Small intestine (tissue), 7 donors: Measurements from ENCODE around the gene ABL2. TPM values are rescaled to one million over a fixed set of nuclear protein-coding genes. Genes with fewer than 3 reads are reported as not detected.

Experiments
- DNase-seq, 2 donors: peaks; one replicate each; pipeline versions ENCODE4 v3.0.0 to v3.0.0-alpha.2; 2013
- FAIRE-seq: peaks from 2 replicates; lab custom pipeline; 2012; peaks lifted over from hg19 to GRCh38; lab: Jason Lieb, UNC
- H3K27ac ChIP-seq, 3 donors: one replicate each; pipeline ENCODE4 v1.5.1; 2013; ENCODE audit warnings: low read length in 2 of 3, mild to moderate bottlenecking in 2 of 3, control low read depth in 1 of 3, inconsistent platforms in 1 of 3, low read depth in 1 of 3, moderate library complexity in 1 of 3
- H3K27me3 ChIP-seq, 3 donors: one replicate each; pipeline ENCODE4 v1.6.1; 2013; ENCODE audit warnings: low read length in 3 of 3, inconsistent platforms in 1 of 3; ENCODE audit not compliant: control insufficient read depth in 3 of 3, insufficient read depth in 3 of 3
- H3K36me3 ChIP-seq, 3 donors: one replicate each; pipeline ENCODE4 v1.6.1; 2013; ENCODE audit warnings: low read length in 3 of 3, inconsistent platforms in 1 of 3, low read depth in 1 of 3, mild to moderate bottlenecking in 1 of 3, moderate library complexity in 1 of 3; ENCODE audit not compliant: control insufficient read depth in 3 of 3, insufficient read depth in 2 of 3
- H3K4me1 ChIP-seq, 3 donors: one replicate each; pipeline ENCODE4 v1.6.1; 2013; ENCODE audit warnings: low read length in 2 of 3, inconsistent platforms in 1 of 3, low read depth in 1 of 3, mild to moderate bottlenecking in 1 of 3, moderate library complexity in 1 of 3; ENCODE audit not compliant: control insufficient read depth in 3 of 3, insufficient read depth in 2 of 3
- H3K4me3 ChIP-seq, 3 donors: one replicate each; pipeline ENCODE4 v1.5.1; 2013; ENCODE audit warnings: low read length in 3 of 3, control low read depth in 1 of 3, inconsistent platforms in 1 of 3, low read depth in 1 of 3, mild to moderate bottlenecking in 1 of 3, moderate library complexity in 1 of 3
- H3K9me3 ChIP-seq, 2 donors: one replicate each; pipeline ENCODE4 v1.6.1; 2013; ENCODE audit warnings: low read depth in 1 of 2, low read length in 1 of 2; ENCODE audit not compliant: control insufficient read depth in 2 of 2, insufficient read depth in 1 of 2
- WGBS, 3 donors: extraction: QIAGEN DNeasy Blood & Tissue Kit; methylation state at CpG; one replicate each; pipeline ENCODE4 v1.1.7; 2013; 5-methylcytosine and 5-hydroxymethylcytosine counted together
- polyA plus RNA-seq, 4 donors: library from polyadenylated mRNA; stranded (reverse) in 3 of 4; unstranded in 1 of 4; fragments of 200-250 nt in 3 of 4; fragments of 120-200 nt in 1 of 4; gene quantifications; one replicate each; pipeline versions ENCODE4 v1.2.1 to v1.2.3, GENCODE V29; 2013
- donor health status: healthy with polysubstance abuse.
- donor health status: control.
- donor health status: control.
- donor health status: Bipolar disorder and iron deficiency.
- donor health status: healthy.

Gene ABL2
- polyA plus RNA-seq, 4 donors: 1.6 to 8.1 (median 3.0) TPM

DNA sequence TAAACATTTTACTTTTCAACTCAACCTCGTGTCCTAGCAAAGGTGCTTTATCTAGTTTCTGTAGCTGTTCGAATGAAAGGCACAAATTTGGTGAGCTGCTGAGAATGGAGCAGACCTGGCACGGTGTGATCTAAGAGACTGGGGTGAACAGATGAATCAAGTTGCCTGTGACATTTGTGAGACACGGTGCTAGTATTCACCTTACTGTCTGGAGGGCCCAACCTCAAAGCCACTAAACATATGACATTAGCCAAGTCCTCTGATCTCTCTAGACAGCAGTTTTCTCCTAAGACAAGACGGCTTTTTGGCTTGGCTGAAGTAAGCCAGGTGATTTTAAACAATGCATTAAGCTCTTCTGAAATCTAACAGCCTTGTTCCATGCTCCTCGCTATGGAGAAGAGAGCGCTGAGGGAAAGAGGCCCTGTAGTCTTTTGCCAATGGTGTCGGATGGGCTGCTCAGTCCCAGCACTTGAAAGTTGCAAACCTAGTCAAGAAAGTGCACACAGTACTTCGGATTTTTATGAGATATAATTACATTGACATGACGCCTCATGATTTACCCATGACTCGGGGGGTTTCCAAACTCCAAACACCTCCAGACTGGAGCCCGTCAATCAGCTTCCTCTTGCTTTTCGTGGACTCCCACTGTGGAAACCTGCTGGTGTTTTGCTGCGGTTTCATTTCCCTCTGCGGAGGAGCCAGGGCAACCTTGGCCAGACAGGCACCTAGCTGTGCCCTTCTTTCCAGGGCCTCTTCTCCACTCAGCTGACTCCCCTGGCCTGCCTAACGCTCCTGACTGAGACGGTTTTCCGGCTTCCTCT, 148.4 kb downstream of the ABL2 start:
- H3K4me3 ChIP-seq: peak overlapping the region; percentile 69 to 94 (median 92)
- no peaks in the 10 kb centered on the region for H3K27me3 ChIP-seq
- WGBS, 3 donors: 18 to 29% (median 19%) methylated on average over 18 of the region's 18 CpGs
- H3K27ac ChIP-seq: peak overlapping the region; percentile 75 to 94 (median 92)
- H3K36me3 ChIP-seq: peaks cover 0 to 22% (median 0%) of the 10 kb centered on the region in 3 donors
- H3K9me3 ChIP-seq: no peaks in the 10 kb centered on the region
- FAIRE-seq: no peak
- peaks cover 0 to 12% (median 2%) of the 10 kb centered on the region in 3 donors for H3K4me1 ChIP-seq
- peak in 1 of 2 donors; percentile 9 for DNase-seq

DNA sequence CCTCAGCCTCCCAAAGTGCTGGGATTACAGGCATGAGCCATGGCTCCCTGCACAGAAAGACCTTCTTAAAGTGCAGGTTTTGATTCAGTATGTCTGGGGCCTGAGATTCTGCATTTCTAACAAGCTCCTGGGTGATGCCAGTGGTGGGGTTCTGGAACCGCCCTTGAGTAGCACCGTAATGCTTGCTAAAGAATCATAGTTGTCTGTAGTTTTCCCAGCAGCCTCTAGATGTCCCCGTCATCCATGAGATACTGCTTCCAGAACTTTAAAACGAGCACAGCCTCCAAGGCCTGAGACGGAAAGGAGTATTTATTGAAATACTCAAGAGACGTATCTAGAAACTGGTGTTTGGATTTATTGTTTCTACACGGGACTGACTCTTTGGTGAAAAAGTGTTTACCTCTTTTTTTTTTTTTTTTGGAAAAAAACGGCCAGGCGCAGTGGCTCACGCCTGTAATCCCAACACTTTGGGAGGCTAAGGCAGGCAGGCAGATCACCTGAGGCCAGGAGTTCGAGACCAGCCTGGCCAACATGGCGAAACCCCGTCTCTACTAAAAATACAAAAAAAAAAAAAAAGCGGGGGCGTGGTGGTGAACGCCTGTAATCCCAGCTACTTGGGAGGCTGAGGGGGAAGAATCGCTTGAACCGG, 150.2 kb downstream of the ABL2 start:
- 47 to 57% (median 55%) methylated on average over 15 to 18 of the region's 18 CpGs for WGBS, 3 donors

DNA sequence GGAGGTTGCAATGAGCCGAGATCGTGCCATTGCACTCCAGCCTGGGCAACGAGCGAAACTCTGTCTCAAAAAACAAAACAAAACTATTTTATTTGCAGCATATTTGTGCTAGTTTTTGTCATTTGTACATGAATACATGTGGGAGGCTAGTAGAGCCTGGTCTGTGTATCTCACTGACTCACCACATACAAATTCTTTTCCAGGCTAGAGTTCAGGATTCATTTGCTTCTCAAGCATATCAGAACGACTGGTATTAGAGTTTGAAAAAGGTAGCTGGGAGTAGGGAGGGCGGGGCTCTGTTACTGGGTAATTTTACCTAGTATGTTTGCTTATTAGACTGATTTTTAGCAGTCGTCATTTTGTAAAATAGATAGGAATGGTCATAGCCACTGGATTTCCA, 152.1 kb downstream of the ABL2 start:
- Histone ChIP-seq H3K27ac (no peak overlapping the region), H3K9me3 (no peaks in the 10 kb centered on the region), H3K36me3 (peaks cover 2 to 8% (median 2%) of the 10 kb centered on the region in 3 donors), H3K4me1 (no peaks in the 10 kb centered on the region), H3K4me3 (no peak overlapping the region), H3K27me3 (no peaks in the 10 kb centered on the region)
- 79 to 90% (median 85%) methylated on average over 7 of the region's 7 CpGs for WGBS, 3 donors
- FAIRE-seq (no peak), DNase-seq (no peak)

More for the DNA sequence above, 150.2 kb downstream of the ABL2 start:
- peaks cover 0 to 12% (median 2%) of the 10 kb centered on the region in 3 donors for H3K4me1 ChIP-seq
- no peak overlapping the region for H3K27ac ChIP-seq
- H3K4me3 ChIP-seq: no peak overlapping the region
- no peaks in the 10 kb centered on the region for H3K27me3 ChIP-seq
- no peaks in the 10 kb centered on the region for H3K9me3 ChIP-seq
- H3K36me3 ChIP-seq: peaks cover 0 to 9% (median 0%) of the 10 kb centered on the region in 3 donors
- DNase-seq: peak; percentile 75 to 77
- no peak for FAIRE-seq

DNA sequence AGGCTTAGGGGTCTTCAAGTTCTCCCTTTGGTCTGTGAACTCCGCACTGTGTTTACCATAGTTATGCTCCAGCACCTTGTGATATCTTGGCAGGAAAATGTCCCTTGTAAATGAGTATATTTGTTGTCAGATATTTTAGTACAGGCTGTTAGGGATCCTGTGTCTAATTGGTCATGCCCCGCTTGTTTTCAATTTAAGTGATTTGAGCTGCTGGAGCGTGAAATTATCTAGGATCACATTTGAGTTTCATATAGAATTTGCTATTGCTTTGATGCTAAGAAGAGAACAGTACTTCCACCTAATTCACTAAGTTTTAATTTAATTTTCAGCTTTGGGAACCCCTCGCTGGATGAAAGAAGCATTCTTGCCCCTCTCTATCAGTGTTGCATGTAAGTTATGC, 163.0 kb downstream of the ABL2 start:
- Histone ChIP-seq H3K4me1 (no peaks in the 10 kb centered on the region), H3K36me3 (peaks cover 5 to 26% (median 20%) of the 10 kb centered on the region in 3 donors), H3K4me3 (no peak overlapping the region), H3K27ac (no peak overlapping the region), H3K27me3 (no peaks in the 10 kb centered on the region), H3K9me3 (no peaks in the 10 kb centered on the region)
- FAIRE-seq (no peak), DNase-seq (no peak)
- WGBS, 3 donors: 95 to 99% (median 98%) methylated on average over 4 of the region's 4 CpGs

DNA sequence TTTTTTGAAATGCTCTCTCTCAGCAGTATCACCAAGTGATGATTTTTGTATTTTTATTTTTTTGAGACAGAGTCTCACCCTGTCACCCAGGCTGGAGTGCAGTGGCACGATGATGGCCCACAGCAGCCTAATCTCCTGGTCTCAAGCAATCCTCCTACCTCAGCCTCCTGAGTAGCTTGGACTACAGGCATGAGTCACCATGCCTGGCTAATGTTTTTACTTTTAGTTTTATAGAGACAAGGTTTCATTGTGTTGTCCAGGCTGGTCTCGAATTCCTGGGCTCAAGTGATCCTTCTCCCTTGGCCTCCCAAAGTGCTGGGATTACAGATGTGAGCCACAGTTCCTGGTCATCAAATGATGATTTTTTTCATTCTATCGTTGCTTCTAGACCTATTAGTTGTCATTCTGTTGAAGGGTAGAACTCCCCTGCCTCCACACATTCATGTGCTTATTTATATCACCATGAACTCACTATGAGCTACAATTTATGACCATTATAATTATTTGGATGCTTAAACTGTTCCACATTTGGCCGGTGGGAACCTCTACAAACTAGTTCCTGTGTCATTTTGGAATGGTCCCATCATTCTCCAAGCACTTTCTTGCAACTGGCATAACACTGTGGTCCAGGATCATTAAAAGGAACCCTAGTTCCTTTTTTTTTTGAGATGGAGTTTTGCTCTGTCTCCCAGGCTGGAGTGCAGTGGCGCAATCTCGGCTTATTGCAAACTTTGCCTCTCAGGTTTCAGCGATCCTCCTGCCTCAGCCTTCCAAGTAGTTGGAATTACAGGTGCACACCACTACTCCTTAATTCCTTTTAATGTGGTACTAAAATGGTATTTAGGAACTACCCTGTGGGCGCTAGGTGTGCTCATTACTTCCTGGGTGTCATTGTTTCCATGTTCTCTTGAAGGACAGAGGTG, 167.9 kb downstream of the ABL2 start:
- 94 to 97% (median 97%) methylated on average over 8 of the region's 8 CpGs for WGBS, 3 donors
- H3K9me3 ChIP-seq: no peaks in the 10 kb centered on the region
- no peak overlapping the region for H3K27ac ChIP-seq
- no peaks in the 10 kb centered on the region for H3K4me1 ChIP-seq
- no peak for DNase-seq
- H3K36me3 ChIP-seq: peaks cover 0 to 16% (median 15%) of the 10 kb centered on the region in 3 donors
- no peak for FAIRE-seq
- H3K27me3 ChIP-seq: no peaks in the 10 kb centered on the region
- no peak overlapping the region for H3K4me3 ChIP-seq

DNA sequence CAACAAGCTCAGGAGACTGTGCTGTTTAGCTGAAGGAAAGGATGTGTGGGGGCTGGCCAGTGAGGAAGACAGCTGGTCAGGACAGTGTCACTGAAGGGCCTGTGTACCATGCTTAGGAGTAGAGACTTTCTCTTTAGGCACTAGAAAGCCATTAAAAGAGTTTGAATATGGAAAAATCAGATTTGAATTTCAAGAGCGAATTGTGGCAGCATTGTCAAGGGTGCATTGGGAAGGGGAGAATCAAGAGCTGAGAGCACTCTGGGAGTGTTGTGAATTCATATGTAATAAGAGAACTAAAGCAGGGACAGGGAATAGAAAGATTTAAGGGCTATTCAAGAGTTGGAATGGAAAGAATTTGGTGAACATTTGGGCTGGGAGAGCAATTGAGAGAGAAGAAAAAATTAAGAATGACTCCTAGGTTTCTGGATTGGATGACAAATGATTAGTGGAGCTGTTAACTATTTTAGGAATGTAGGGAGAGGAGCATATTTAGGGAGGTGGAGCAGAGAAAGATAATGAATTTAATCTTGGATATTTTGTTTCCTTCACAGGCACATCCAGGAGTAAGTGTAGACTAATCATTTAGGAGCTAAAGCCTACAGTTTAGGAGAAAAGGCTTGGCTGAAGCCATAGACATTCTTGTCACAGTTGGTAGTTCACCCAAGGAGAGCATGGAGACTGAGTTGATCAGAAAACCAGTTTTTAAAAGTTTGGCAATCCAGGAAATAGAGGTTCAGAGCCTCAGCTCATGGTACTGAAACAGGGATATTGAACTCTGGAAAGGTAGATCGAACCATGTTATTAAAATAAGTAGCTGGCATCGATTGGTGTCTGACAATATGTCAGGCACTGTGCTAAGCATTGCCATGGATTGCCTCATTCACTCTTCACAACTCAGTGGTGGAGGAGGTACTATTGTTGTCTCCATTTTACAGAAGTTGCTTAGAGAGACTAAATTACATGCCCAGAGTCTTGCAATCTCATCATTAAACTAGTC, 170.7 kb downstream of the ABL2 start:
- H3K9me3 ChIP-seq: no peaks in the 10 kb centered on the region
- 94 to 98% (median 96%) methylated on average over 3 of the region's 3 CpGs for WGBS, 3 donors
- no peaks in the 10 kb centered on the region for H3K4me1 ChIP-seq
- H3K36me3 ChIP-seq: peaks cover 0 to 11% (median 11%) of the 10 kb centered on the region in 3 donors
- DNase-seq (no peak), FAIRE-seq (no peak)
- H3K4me3 ChIP-seq: no peak overlapping the region
- no peak overlapping the region for H3K27ac ChIP-seq
- H3K27me3 ChIP-seq: no peaks in the 10 kb centered on the region

DNA sequence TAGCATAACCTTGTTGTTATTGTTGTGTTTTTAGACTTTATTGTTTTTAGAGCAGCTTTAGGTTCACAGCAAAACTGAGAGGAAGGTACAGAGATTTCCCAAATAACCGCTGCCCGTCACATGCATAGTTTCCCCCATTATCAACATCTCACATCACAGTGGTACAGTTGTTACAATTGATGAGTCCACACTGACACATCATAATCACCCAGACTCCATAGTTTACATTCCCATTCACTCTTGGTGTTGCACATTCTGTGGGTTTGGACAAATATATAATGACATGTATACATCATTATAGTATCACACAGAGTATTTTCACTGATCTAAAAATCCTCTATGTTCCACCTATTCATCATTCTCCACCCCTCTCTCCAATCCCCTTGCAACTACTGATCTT, 173.5 kb downstream of the ABL2 start:
- FAIRE-seq (no peak), DNase-seq (no peak)
- H3K4me3 ChIP-seq: no peak overlapping the region
- no peaks in the 10 kb centered on the region for H3K9me3 ChIP-seq
- H3K27ac ChIP-seq: no peak overlapping the region
- no peaks in the 10 kb centered on the region for H3K27me3 ChIP-seq
- no peaks in the 10 kb centered on the region for H3K4me1 ChIP-seq
- H3K36me3 ChIP-seq: peaks cover 0 to 12% (median 11%) of the 10 kb centered on the region in 3 donors
- WGBS, 3 donors: 99 to 100% (median 100%) methylated on average over 2 of the region's 2 CpGs
